Gastroesophageal sphincter (tissue), 4 donors: Measurements from ENCODE around the gene ADAMTS17. TPM values are rescaled to one million over a fixed set of nuclear protein-coding genes. Genes with fewer than 3 reads are reported as not detected.

Source experiments
- ATAC-seq: fragments of 150-250 bp; one replicate; pipeline ENCODE4 v1.9.1; 2016; ENCODE audit warnings: mild to moderate bottlenecking, moderate library complexity
- H3K27ac ChIP-seq, 4 donors: fragments of 200-600 bp; sonication (generic) in 3 of 4; 1 replicate in 3 of 4; 2 replicates in 1 of 4; pipeline ENCODE4 v1.5.1; 2016 to 2019
- H3K27me3 ChIP-seq: fragments of 200-600 bp; sonication (generic); one replicate; pipeline ENCODE4 v1.5.1; 2019
- H3K36me3 ChIP-seq, 2 donors: fragments of 200-600 bp; sonication (generic); one replicate each; pipeline ENCODE4 v1.5.1; 2019; ENCODE audit warnings: control low read depth in 1 of 2
- H3K4me1 ChIP-seq, 3 donors: fragments of 200-600 bp; sonication (generic); 1 replicate in 2 of 3; 2 replicates in 1 of 3; pipeline ENCODE4 v1.5.1; 2016 to 2019; ENCODE audit warnings: control low read depth in 2 of 3
- H3K4me3 ChIP-seq, 2 donors: fragments of 200-600 bp; sonication (generic); one replicate each; pipeline ENCODE4 v1.5.1; 2019; ENCODE audit warnings: mild to moderate bottlenecking in 1 of 2, moderate library complexity in 1 of 2
- H3K9me3 ChIP-seq, 3 donors: fragments of 200-600 bp; sonication (generic); one replicate each; pipeline ENCODE4 v1.5.1; 2017 to 2019; ENCODE audit warnings: control low read depth in 2 of 3
- CTCF ChIP-seq, 4 experiments: fragments of 200-600 bp in 2 of 4; fragments of 450-650 bp in 2 of 4; sonication (generic) in 1 of 4; IDR thresholded peaks; one replicate each; pipeline ENCODE4 v1.5.1; 2017 to 2019; ENCODE audit warnings: antibody characterized with exemption in 4 of 4, mild to moderate bottlenecking in 2 of 4, moderate library complexity in 2 of 4
- EP300 ChIP-seq: sonication (generic); formaldehyde crosslinking; IDR thresholded peaks from one replicate; pipeline ENCODE4 v1.6.1; 2017; ENCODE audit warnings: antibody characterized with exemption, mild to moderate bottlenecking
- POLR2A ChIP-seq, 2 donors: fragments of 450-650 bp; IDR thresholded peaks; one replicate each; pipeline ENCODE4 v1.6.1; 2017; ENCODE audit warnings: antibody characterized with exemption in 2 of 2, mild to moderate bottlenecking in 2 of 2, moderate library complexity in 1 of 2
- POLR2AphosphoS5 ChIP-seq: sonication (generic); formaldehyde crosslinking; IDR thresholded peaks from one replicate; pipeline ENCODE4 v1.6.1; 2017; ENCODE audit warnings: antibody characterized with exemption
- WGBS, 2 donors: methylation state at CpG; one replicate each; pipeline ENCODE4 v1.1.5; 2018; ENCODE audit warnings: low coverage in 1 of 2; 5-methylcytosine and 5-hydroxymethylcytosine counted together
- total RNA-seq, 4 donors: library from RNA; depleted of rRNA; stranded (reverse); fragments of >200 nt; gene quantifications; one replicate each; pipeline ENCODE4 v1.1.0, GENCODE V29; 2016

The ADAMTS17 gene
- total RNA-seq, 4 donors from 2014 or later, result 4.9 to 14.0 (median 11.3) TPM

- Histone ChIP-seq H3K27ac (peak overlapping the region in 1 of 4 donors; percentile 23), H3K4me3 (no peak overlapping the region), H3K36me3 (no peaks in the 10 kb centered on the region), H3K4me1 (peaks cover 0 to 43% (median 0%) of the 10 kb centered on the region in 3 donors), H3K9me3 (peaks cover 0 to 6% (median 0%) of the 10 kb centered on the region in 3 donors), H3K27me3 (no peaks in the 10 kb centered on the region)
- WGBS, 2 donors, result 40 to 60% methylated on average over 7 of the region's 10 CpGs
- no peak for ATAC-seq
- no peak for TF ChIP-seq POLR2A (IDR thresholded peaks at IDR 0.05)
Measured at GRCh38 chr15:100032358-100033085, 309.3 kb downstream of the ADAMTS17 start.

GRCh38 chr15:100031665-100032357 is 310.0 kb downstream of the ADAMTS17 start:
- Histone ChIP-seq H3K27me3 (no peaks in the 10 kb centered on the region), H3K4me3 (no peak overlapping the region), H3K4me1 (peaks cover 0 to 43% (median 0%) of the 10 kb centered on the region in 3 donors), H3K9me3 (peaks cover 0 to 12% (median 0%) of the 10 kb centered on the region in 3 donors), H3K36me3 (no peaks in the 10 kb centered on the region), H3K27ac (no peak overlapping the region)
- no peak for ATAC-seq
- TF ChIP-seq EP300 (no peak), POLR2AphosphoS5 (no peak), CTCF (IDR thresholded peaks at IDR 0.05) (no peak), POLR2A (IDR thresholded peaks at IDR 0.05) (no peak)
- WGBS, 2 donors, result 92 to 98% methylated on average over 5 to 10 of the region's 10 CpGs

- ATAC-seq, result no peak
- 78 to 80% methylated on average over 9 of the region's 9 CpGs for WGBS, 2 donors
- Histone ChIP-seq H3K27me3 (no peaks in the 10 kb centered on the region), H3K36me3 (no peaks in the 10 kb centered on the region), H3K4me3 (no peak overlapping the region), H3K9me3 (peaks cover 0 to 12% (median 0%) of the 10 kb centered on the region in 3 donors), H3K4me1 (peaks cover 0 to 43% (median 0%) of the 10 kb centered on the region in 3 donors), H3K27ac (no peak overlapping the region)
- no peak for TF ChIP-seq EP300
- no peak for TF ChIP-seq POLR2A (IDR thresholded peaks at IDR 0.05)
- TF ChIP-seq CTCF (IDR thresholded peaks at IDR 0.05), result no peak
- TF ChIP-seq POLR2AphosphoS5, result no peak
Measured at GRCh38 chr15:100030586-100031229, 311.1 kb downstream of the ADAMTS17 start.

- WGBS, 2 donors, result 94 to 95% methylated on average over 4 to 8 of the region's 9 CpGs
- no peak overlapping the region for H3K27ac ChIP-seq
- H3K4me3 ChIP-seq, result no peak overlapping the region
- no peaks in the 10 kb centered on the region for H3K36me3 ChIP-seq
- no peak for ATAC-seq
- peaks cover 0 to 12% (median 0%) of the 10 kb centered on the region in 3 donors for H3K9me3 ChIP-seq
- peaks cover 0 to 36% (median 0%) of the 10 kb centered on the region in 3 donors for H3K4me1 ChIP-seq
- no peak for TF ChIP-seq EP300
- TF ChIP-seq POLR2AphosphoS5, result no peak
- no peak for TF ChIP-seq CTCF (IDR thresholded peaks at IDR 0.05)
- TF ChIP-seq POLR2A (IDR thresholded peaks at IDR 0.05), result no peak
- H3K27me3 ChIP-seq, result no peaks in the 10 kb centered on the region
Measured at GRCh38 chr15:100029868-100030479, 311.8 kb downstream of the ADAMTS17 start.

- WGBS, 2 donors, result 73 to 75% methylated on average over 3 of the region's 3 CpGs
- no peaks in the 10 kb centered on the region for H3K27me3 ChIP-seq
- H3K36me3 ChIP-seq, result no peaks in the 10 kb centered on the region
- TF ChIP-seq POLR2AphosphoS5 (no peak), CTCF (IDR thresholded peaks at IDR 0.05) (no peak), EP300 (no peak), POLR2A (IDR thresholded peaks at IDR 0.05) (no peak)
- no peak overlapping the region for H3K4me3 ChIP-seq
- H3K27ac ChIP-seq, result peak overlapping the region in 1 of 4 donors; percentile 38
- H3K9me3 ChIP-seq, result peaks cover 0 to 12% (median 0%) of the 10 kb centered on the region in 3 donors
- peaks cover 0 to 27% (median 0%) of the 10 kb centered on the region in 3 donors for H3K4me1 ChIP-seq
- ATAC-seq, result no peak
Measured at GRCh38 chr15:100029045-100029444, 312.7 kb downstream of the ADAMTS17 start.
